GM19240 (cell line): Measurements from ENCODE around the gene NGRN.
"Not testable (repeated sequence)": the region's sequence is repeated elsewhere in the genome, so short reads cannot be mapped to it uniquely, and the experiment has no call there.

Source experiments
- DNase-seq: peaks from one replicate; pipeline ENCODE4 v3.0.0; 2011; ENCODE audit warnings: low spot score; ENCODE audit not compliant: insufficient read length

NGRN gene

GRCh38 chr15:90233387-90234095 is 31.9 kb upstream of the NGRN start, which contains the start of gene CIB1:
Gene CIB1, minus strand, starts transcription at chr15:90233941. Its CDS starts 56 bp downstream, at chr15:90233885.
- peak; percentile 90 for DNase-seq

- no peak for DNase-seq
Measured at GRCh38 chr15:90234096-90234988, 31.1 kb upstream of the NGRN start, which contains the start of gene GDPGP1. Gene GDPGP1, plus strand, starts transcription at chr15:90234209. Its CDS starts 6,700 bp downstream, at chr15:90240909.

DNA sequence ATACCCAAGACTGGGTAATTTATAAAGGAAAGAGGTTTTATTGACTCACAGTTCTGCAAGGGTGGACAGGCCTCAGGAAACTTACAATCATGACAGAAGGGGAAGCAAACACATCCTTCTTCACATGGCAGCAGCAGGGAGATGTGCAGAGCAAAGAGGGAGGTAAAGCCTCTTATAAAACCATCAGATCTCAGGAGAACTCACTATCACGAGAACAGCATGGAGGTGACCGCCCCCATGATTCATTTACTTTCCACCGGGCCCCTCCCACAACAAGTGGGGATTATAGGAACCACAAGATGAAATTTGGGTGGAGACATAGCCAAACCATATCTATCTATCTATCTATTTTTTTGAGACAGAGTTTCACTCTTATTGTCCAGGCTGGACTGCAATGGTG is 26.1 kb upstream of the NGRN start:
- no peak for DNase-seq

DNA sequence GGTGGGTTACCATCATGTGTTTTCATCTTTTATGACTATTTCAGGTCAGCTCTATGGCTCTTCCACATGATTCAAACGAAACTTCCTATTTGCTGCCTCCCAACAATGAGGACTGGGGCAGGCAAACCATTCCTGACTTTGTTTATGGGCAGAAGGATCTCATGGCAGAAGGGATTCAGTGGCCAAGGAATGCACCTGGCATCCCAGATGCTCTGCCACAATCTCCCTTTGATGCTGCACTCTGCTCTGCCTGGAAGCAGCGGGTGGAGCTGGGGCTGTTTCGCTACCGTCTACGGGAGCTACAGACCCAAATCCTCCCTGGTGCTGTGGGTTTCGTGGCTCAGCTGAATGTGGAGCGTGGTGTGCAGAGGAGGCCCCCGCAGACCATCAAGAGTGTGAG is 24.6 kb upstream of the NGRN start:
- DNase-seq: no peak

DNA sequence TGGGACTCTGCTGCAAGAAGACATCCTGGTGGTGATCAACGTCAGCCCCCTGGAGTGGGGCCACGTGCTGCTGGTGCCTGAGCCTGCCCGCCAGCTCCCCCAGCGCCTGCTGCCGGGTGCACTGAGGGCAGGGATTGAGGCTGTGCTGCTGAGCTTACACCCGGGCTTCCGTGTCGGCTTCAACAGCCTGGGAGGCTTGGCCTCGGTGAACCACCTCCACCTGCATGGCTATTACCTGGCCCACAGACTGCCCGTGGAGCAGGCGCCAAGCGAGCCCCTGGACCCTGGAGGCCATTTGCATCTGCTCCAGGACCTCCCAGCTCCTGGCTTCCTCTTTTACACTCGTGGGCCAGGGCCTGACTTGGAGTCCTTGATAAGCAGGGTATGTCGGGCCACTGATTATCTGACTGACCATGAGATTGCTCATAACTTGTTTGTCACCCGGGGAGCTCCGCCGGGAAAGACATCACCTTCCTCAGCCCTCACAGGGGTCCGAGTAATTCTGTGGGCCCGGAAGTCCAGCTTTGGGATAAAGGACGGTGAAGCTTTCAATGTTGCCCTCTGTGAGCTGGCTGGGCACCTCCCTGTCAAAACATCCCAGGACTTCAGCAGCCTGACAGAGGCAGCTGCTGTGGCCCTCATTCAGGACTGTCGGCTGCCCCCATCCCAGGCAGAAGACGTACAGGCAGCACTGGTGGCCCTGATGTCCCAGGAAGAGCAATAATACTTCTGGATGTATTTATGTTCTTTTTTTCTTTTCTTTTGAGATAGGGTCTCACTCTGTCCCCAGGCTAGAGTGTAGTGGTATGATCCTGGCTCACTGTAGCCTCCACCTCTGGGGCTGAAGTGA is 23.9 kb upstream of the NGRN start:
- DNase-seq: no peak

- no peak for DNase-seq
Measured at GRCh38 chr15:90243943-90244639, 21.4 kb upstream of the NGRN start.

DNA sequence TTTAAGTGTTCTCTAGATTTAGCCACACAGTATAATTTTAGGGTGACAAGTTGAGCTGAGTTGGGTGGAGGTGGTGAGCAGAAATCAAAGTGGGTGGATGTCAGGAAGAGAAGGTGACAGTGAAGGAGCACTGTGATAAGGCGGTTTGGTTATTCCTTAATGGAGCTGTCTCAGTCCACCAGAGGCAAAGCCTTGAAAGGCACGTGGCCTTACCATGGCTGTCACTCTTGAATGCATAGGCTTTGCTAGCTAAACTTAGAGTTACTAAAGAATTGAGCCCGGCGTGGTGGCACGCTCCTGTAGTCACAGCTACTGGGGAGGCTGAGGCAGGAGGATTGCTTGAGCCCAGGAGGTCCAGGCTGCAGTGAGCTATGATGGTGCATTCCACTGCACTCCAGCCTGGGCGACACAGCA is 16.7 kb upstream of the NGRN start:
- no peak for DNase-seq

- DNase-seq: no peak
Measured at GRCh38 chr15:90249203-90249863, 16.1 kb upstream of the NGRN start, which contains the start of gene TTLL13. Gene TTLL13, plus strand, starts transcription at chr15:90249556. Its CDS starts 1,075 bp downstream, at chr15:90250631.

DNA sequence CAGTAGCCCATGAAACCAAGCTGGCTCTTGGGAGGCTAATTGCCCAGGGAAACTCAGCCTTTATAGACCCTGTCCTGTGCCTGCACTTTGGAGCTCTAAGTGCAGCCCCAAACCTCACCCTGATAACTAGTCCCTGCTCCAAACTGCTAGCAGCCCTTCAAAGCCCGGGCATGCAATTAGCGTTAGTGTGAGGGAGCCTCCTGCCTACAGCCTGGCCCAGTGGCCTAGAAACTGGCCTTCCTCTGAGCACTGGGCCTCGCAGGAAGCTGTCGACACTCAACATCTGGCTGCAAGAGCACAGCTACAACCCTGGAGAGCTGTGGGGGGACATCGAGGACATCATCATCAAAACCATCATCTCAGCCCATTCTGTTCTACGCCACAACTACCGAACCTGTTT is 7.7 kb upstream of the NGRN start:
- no peak for DNase-seq

GRCh38 chr15:90259524-90259923 is 5.9 kb upstream of the NGRN start:
- peak; percentile 14 for DNase-seq

DNA sequence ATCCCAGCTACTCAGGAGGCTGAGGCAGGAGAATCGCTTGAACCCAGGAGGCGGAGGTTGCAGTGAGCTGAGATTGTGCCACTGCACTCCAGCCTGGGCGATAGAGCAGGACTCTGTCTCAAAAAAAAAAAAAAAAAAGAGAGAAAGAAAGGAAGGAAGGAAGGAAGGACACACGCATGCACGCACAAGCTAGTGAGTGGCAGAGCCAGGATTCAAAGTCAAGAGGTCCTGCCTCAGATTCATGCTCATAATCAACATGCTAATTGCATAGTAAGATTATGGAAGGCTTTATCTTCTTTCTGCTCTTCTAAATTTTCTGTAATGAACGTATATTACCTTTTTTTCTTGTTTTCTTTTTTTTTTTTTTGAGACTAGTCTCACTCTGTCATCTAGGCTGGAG is 4.7 kb upstream of the NGRN start:
- not testable (repeated sequence) for DNase-seq

GRCh38 chr15:90261811-90262210 is 3.7 kb upstream of the NGRN start:
- DNase-seq: no peak

DNA sequence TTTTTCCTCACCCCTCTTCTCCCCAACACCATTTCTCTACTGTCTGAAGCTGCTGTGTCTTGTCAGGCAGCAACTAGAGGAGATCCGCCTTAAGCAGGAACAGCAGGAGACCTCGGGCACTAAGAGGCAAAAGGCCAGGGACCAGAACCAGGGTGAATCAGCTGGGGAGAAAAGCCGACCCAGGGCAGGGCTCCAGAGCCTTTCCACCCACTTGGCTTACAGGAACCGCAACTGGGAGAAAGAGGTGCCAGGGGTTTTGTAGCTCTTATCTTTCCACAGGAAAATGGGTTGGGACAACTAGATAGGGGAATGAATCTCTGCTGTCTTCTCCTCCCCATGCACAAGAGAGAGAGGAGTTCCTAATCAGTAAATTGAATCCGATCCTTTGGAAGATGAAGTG is 3.0 kb upstream of the NGRN start:
- no peak for DNase-seq

DNA sequence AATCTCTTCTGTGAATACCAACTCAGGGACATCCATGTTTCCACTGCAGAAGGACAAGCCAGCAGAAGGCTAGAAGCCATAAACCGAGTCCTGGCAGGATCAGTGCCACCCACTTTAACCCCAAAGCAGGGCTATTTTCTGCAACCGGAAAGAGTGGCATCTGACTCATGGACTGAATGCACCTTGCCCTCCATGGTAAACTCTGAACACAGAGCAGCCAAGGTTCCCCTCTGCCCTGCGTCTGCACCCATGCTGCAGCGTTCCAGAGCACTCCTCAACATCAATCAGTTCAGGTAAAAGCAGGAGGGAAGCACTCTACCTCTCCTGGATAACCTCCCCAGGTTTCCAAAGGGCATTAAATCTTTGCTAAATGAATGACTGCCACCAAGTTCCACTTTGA is 801 bp upstream of the NGRN start:
- DNase-seq: no peak

GRCh38 chr15:90266061-90266431 is 574 bp downstream of the NGRN start:
- no peak for DNase-seq

GRCh38 chr15:90266485-90266884 is 1.0 kb downstream of the NGRN start:
- DNase-seq: no peak

DNA sequence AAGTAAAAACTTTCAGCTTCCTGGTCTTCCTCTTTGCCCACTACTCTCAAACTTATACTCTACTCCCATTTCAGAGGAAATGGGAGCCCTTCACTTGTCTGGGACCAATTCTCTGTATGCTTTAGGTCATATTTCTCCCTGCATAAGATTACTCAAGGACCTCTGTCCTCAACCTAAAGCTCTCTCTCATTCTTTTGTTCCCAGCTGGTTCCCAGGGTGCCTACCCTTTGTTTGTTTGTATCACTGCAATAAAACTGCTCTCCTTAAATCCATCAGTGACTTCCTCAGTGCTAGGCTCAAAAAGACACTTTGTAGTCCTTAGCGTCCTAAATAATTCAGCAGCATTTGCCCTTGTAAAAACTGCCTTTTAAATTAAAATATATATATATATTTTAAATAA is 2.9 kb downstream of the NGRN start:
- DNase-seq: no peak

GRCh38 chr15:90270502-90271150 is 5.2 kb downstream of the NGRN start:
- DNase-seq: no peak

GRCh38 chr15:90271459-90272166 is 6.1 kb downstream of the NGRN start:
- DNase-seq: no peak
